Loucy (cell line): ENCODE measurements around the gene C5orf47.

ENCODE experiments used
- CTCF ChIP-seq: fragments of 200-600 bp; sonication (generic); conservative IDR thresholded peaks from 2 replicates; pipeline ENCODE4 v1.5.1; 2014; ENCODE audit warnings: mild to moderate bottlenecking, antibody characterized with exemption, low read length
- EZH2phosphoT487 ChIP-seq: fragments of 200-600 bp; IDR thresholded peaks from 2 replicates; pipeline ENCODE4 v1.6.1; 2018; ENCODE audit warnings: antibody characterized with exemption, mild to moderate bottlenecking, moderate library complexity, borderline replicate concordance

- TF ChIP-seq CTCF (no peak), EZH2phosphoT487 (no peak)
Observed at GRCh38 chr5:173961418-173961817, 27.6 kb upstream of the C5orf47 start.
